Measurements from ENCODE around the gene RIC3. TPM values are rescaled to one million over a fixed set of nuclear protein-coding genes. Genes with fewer than 3 reads are reported as not detected.
A peak's percentile ranks its signal among the peaks of the same experiment; 100 is the strongest.

RIC3 gene
- total RNA-seq, 1 experiment from 2014 or later, result 23.7 TPM

DNA sequence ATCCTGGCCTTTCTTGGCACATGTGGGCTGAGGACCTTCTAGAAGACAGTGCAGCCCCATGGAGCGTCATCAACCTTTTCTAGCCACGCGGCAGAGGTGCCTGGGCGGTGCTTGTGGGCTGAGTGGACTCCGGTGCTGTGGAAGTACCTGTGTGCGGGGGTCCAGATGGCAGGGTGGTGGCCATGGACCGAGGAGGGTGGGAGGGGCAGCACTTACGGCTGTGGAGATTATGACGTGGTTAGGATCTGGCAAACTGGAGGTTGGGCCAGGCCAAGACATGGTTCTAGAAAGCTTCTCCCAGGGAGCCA, 85.8 kb downstream of the RIC3 start:
- Histone ChIP-seq H3K27me3 (ENCODE audit: insufficient read depth, low read length) (peaks cover 2% of the 10 kb centered on the region; the same call in 1 of the 2 replicates), H3K79me1 (ENCODE audit: insufficient read depth, low read depth, low read length, poor library complexity, severe bottlenecking) (no peaks in the 10 kb centered on the region), H2BK15ac (ENCODE audit: low read depth, low read length) (no peak overlapping the region), H4K20me1 (ENCODE audit: control insufficient read depth, insufficient read depth, insufficient read length) (no peaks in the 10 kb centered on the region), H3K4me1 (ENCODE audit: insufficient read depth, low read length) (peaks cover 10% of the 10 kb centered on the region; the same call in 1 of the 2 replicates), H2AFZ (ENCODE audit: low read length) (no peak overlapping the region), H3K18ac (ENCODE audit: insufficient read length, low read depth, low read length) (no peak overlapping the region), H2BK5ac (ENCODE audit: insufficient read length, low read length) (no peak overlapping the region), H3K23ac (ENCODE audit: insufficient read length, low read depth, low read length) (no peak overlapping the region), H3K27ac (ENCODE audit: insufficient read length, low read depth, low read length) (no peak overlapping the region), H4K8ac (replicated peaks; ENCODE audit: insufficient read length, low read depth, low read length) (no peak overlapping the region), H3K9me3 (ENCODE audit: control insufficient read depth, low read depth, low read length) (no peaks in the 10 kb centered on the region), H3K23me2 (ENCODE audit: insufficient read length, low read depth, low read length, poor library complexity, severe bottlenecking) (peaks cover 6% of the 10 kb centered on the region), H3T11ph (ENCODE audit: low read length) (no peak overlapping the region), H3K9ac (ENCODE audit: extremely low read depth, insufficient read length, low read length) (no peak overlapping the region), H2AK5ac (ENCODE audit: insufficient read length, low read length) (no peak overlapping the region), H3K79me2 (ENCODE audit: insufficient read depth, low read length) (no peaks in the 10 kb centered on the region), H3K56ac (ENCODE audit: insufficient read length, low read depth, low read length) (no peak overlapping the region), H4K91ac (ENCODE audit: insufficient read length, low read depth, low read length) (no peak overlapping the region), H2BK120ac (ENCODE audit: low read depth, low read length, poor library complexity, severe bottlenecking) (no peak overlapping the region), H2BK12ac (ENCODE audit: insufficient read length, low read depth, low read length) (no peak overlapping the region), H3K4me2 (ENCODE audit: insufficient read depth, insufficient read length, low read length) (no peak overlapping the region), H3K4ac (ENCODE audit: low read depth, low read length) (no peak overlapping the region), H3K14ac (ENCODE audit: insufficient read depth, low read length) (no peak overlapping the region), H4K5ac (ENCODE audit: insufficient read length, low read depth, low read length) (no peak overlapping the region), H2BK20ac (ENCODE audit: low read depth, low read length, poor library complexity, severe bottlenecking) (no peak overlapping the region)
- H3K4me3 Mint-ChIP-seq, result peak overlapping the region in 1 of 2 experiments; percentile 84; a peak in 1 of 5 replicates
- TF ChIP-seq CTCF (conservative IDR thresholded peaks at IDR 0.05), result no peak
- H3K36me3 Mint-ChIP-seq (ENCODE audit: insufficient read depth in 1 of 3, low read depth in 3 of 3), result no peaks in the 10 kb centered on the region; a peak in 1 of 7 replicates
- no peaks in the 10 kb centered on the region for H3K9me3 Mint-ChIP-seq
- whole genome bisulfite sequencing (ENCODE audit: extremely low coverage, insufficient read length, low lambda C conversion rate), result no CpG with 5 or more reads among the region's 9 CpGs
- H3K27ac Mint-ChIP-seq, result peak overlapping the region in 1 of 3 experiments; percentile 52; a peak in 1 of 7 replicates
- DNase-seq, result no peak
- H3K27me3 Mint-ChIP-seq (ENCODE audit: low read depth), result peaks cover 44% of the 10 kb centered on the region
- H3K4me1 Mint-ChIP-seq, result peaks cover 58% of the 10 kb centered on the region in 2 experiments

Data from H9 (cell line).